ENCODE results near the gene TP53TG5.

DNA sequence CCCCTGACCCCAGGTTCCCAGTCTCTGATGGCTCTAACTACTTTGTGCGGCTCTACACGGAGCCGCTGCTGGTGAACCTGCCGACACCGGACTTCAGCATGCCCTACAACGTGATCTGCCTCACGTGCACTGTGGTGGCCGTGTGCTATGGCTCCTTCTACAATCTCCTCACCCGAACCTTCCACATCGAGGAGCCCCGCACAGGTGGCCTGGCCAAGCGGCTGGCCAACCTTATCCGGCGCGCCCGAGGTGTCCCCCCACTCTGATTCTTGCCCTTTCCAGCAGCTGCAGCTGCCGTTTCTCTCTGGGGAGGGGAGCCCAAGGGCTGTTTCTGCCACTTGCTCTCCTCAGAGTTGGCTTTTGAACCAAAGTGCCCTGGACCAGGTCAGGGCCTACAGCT is 47.4 kb upstream of the TP53TG5 start:
- no peak for TF ChIP-seq EZH2 (IDR thresholded peaks at IDR 0.05; ENCODE audit: low read depth, low read length, severe bottlenecking)
- no peak for TF ChIP-seq TAF1 (IDR thresholded peaks at IDR 0.05; ENCODE audit: low read depth, low read length)
- no peak for TF ChIP-seq POLR2A (IDR thresholded peaks at IDR 0.05; ENCODE audit: control extremely low read depth in 1 of 2, low read depth in 2 of 2, low read length in 2 of 2)
- TF ChIP-seq MAFK (IDR thresholded peaks at IDR 0.05; ENCODE audit: low read depth, low read length): no peak

Measured in H1 (cell line).